Fibroblast of the conjunctiva (primary cell): ENCODE measurements around the gene NXF3.
"Not testable (repeated sequence)": the region's sequence is repeated elsewhere in the genome, so short reads cannot be mapped to it uniquely, and the experiment has no call there.

ENCODE experiments used
- DNase-seq: peaks from one replicate; pipeline ENCODE4 v3.0.0-alpha.2; 2010; ENCODE audit warnings: low read depth

NXF3 gene

GRCh38 chrX:103051260-103051789 is 41.6 kb downstream of the NXF3 start:
- no peak for DNase-seq

- DNase-seq, result not testable (repeated sequence)
Measured at GRCh38 chrX:103033371-103033770, 59.6 kb downstream of the NXF3 start.
